ENCODE data around the gene IL17B.

IL17B gene

DNA sequence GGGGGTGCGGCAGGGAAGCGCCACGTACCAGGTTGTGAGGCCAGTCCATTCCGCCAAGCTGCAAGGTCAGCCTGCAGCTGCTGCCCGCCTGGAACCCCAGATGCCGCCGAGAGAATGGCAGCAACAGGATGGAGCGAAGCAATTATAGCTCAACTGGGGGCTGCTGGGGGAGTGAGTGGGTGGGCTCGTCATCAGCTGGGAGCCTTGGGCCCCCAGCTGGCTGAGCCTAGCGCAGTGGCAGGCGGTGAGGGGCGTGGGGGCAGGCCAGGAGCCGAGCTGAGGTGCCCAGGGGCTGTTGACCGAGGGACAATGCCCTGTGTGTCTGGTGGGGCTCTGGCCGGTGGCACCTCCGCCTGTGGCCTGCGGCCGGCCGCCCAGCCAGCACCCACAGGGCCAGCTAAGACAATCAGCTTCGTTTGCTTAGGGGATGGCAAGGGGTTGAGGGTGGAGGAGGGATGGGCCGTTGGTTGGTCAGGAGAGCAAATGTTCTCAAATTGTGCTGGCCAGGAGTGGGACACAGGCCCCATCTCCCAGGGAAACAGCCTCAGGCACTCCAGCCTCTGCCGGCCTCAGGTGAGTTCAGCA lies at the start of gene IL17B:
Gene IL17B, minus strand, starts transcription at position 116 of the 585 bp plus-strand sequence. Its CDS starts 67 bp downstream, at position 49.
- no peak for DNase-seq (ENCODE audit: low read depth)

DNA sequence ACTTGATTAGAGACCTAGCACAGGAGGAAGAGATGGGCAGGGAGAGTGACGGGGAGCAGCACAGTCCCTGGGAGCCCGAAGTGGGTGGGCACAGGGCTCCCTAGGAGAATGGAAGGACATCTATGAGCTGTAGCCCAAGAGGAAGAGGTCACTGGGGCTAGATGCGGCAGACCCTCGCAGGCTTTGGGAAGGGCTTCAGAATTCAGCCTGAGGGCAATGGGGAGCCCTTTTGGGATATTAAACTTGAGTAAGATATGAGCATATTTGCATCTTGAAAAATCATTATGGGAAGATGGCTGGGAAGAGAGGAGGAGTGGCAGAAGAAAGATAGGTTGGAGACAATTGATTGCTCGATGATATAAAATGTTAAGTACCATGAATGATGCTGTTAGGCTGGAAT lies 48.9 kb upstream of the IL17B start:
- DNase-seq (ENCODE audit: low read depth): no peak

DNA sequence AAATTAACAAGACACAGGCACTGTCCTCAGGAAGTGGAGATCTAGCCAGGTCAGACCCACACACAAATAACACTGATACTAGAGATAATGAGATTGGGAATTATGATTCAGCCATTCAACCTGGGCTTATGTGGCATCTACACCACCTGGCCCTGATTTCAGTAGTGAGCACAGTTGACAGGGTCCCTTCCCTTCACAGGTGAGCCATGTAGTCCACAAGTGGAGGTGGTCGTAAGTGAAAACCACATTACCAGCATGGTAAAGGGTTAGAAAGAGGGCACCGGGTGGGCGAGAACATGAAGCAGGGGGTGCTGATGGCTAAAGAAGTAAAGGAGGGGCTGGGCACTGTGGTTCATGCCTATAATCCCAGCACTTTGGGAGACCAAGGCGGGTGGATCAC lies 48.3 kb upstream of the IL17B start:
- DNase-seq (ENCODE audit: low read depth): no peak

- DNase-seq (ENCODE audit: low read depth): no peak
Measured at GRCh38 chr5:149426931-149427330, 47.8 kb upstream of the IL17B start.

DNA sequence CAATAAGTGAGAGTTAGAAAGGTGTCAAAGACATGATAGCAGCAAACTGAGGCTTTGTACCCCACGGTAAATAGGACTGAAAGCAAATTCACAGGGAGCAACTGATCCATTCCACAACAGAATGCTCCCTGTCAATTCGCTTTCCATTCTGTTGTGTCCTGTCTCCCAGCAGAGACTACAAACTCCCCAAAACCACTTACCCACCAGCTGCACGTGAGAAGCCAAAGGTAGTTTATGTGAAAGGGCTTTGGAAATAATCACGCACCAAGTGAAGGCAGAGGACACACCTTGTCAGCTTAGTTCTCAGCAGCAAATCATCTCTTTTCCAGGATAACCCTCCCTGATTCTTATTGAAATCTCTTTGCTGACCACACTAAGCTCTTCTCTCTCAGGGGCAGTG lies 46.6 kb upstream of the IL17B start:
- no peak for DNase-seq (ENCODE audit: low read depth)

DNA sequence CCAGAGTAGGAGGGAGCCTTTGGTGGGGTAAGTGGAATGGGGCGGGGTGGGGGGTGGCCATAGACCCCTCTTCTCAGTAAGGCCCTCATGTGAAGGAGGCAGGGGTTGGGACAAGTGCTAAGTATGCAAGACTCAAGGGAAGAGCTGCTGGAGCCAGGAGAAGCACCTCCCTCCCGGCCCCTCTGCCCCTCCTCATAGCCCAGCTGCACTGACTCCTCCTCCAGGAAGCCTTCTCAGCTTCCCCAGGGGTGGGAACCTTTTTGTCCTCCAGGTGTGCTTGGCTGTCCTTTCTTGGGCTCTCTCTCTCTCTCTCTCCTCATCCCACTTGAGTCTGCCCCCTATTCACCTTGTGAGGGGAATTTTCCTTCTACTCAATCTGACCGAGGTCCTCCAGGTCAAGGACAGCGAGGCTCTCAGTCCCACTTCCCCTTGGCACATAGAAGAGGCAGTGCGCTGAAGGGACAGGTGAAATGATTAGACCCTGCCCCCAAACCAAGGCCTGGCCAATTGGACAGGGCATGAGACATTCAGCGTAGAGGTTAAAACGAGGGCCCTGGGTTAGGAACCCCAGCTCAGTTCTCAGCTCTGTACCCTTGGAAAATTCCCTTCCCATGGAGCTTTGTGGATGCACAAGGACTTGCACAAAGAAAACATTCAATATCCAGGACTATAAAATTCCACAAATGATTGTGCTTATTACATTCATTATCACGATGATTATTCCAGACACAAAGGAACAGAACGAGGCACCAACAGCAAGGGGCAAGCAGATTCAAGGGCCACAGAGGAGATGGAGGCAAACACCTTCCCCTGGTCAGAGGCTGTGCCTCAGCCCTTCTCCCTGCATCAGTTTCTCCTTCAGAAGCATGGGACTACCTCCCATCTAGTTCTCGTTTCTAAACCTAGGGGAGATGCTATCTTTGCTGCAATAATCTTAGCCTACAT lies 45.6 kb upstream of the IL17B start:
- no peak for DNase-seq (ENCODE audit: low read depth)

DNA sequence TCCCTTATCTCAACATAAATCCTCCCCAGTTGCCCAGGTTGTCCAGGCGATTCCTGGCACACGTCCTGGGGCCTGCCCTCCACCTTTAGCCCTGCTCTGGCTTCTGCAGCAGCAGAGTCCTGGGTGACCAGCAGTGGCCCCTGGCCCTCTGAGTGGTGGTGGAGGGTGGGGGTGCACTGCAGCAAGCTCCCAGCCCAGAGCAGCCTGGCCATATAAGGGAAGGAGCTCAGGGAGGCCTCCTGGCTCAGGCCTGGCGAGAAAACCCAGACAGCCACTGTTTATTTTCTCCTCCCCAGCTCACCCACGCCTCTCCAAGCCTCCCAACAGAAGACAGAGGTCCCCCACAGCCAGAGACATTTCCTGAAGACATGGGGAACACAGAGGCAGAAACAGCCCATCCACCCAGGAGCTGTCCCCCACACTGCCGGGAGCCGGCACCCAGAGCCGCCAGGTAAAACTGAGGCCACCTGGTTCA lies 44.7 kb upstream of the IL17B start:
- DNase-seq (ENCODE audit: low read depth): no peak

GRCh38 chr5:149423049-149423793 lies 44.1 kb upstream of the IL17B start:
- no peak for DNase-seq (ENCODE audit: low read depth)

GRCh38 chr5:149422366-149423048 lies 43.4 kb upstream of the IL17B start:
- DNase-seq (ENCODE audit: low read depth): peak; percentile 65

DNA sequence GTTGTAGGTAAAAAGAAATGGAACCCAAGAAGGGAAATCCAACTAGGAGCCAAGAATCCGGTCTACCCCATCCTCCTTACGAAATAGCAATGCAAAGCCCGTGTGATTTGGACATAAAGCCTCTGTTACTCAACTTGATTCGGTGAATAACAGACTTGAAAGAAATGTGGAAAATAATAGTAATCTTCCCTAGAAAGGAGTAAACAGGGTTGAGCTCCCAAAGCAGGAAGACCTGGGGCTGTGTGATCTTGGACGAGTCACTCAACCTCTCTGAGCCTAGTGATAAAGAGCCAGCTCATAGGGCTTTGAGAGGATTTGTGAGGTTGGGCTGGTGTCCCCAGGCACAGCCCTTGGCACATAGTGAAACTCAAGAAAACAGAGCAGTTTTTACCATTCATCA lies 42.7 kb upstream of the IL17B start:
- no peak for DNase-seq (ENCODE audit: low read depth)

- no peak for DNase-seq (ENCODE audit: low read depth)
Measured at GRCh38 chr5:149421372-149421685, 42.2 kb upstream of the IL17B start.

GRCh38 chr5:149420545-149421371 lies 41.7 kb upstream of the IL17B start:
- no peak for DNase-seq (ENCODE audit: low read depth)

DNA sequence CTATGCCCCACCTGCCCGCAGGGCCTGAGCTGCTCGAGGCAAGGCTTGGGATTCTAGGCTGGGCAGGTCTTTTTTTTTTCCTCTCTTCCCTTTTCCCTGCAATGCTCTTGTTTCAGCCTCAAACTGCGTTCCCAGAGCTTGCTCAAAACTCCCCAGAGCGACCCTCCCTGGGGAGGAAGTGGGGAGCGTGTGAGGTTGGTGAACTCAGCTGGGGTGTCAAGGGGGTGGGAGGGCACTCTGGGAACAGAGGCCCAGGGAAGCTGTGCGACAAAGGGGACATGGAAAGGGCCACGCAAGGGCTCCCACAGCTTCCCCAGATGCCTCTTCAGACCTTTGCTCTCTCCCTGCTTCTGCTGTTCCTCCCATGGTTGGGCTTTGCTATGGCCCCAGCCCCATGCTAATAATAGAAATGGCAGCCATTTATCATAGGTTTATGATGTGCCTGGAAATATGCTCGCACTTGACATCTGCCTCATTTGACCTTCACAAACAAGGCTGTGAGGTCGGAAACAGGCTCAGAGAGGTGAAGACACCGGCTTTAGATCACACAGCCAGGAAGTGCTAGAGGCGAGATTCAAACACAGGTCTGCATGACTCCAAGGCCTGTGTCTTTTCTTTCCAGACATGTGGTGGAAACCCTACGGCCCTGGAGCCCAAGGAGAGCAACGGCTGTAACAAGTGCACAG lies 40.9 kb upstream of the IL17B start:
- DNase-seq (ENCODE audit: low read depth): no peak

DNA sequence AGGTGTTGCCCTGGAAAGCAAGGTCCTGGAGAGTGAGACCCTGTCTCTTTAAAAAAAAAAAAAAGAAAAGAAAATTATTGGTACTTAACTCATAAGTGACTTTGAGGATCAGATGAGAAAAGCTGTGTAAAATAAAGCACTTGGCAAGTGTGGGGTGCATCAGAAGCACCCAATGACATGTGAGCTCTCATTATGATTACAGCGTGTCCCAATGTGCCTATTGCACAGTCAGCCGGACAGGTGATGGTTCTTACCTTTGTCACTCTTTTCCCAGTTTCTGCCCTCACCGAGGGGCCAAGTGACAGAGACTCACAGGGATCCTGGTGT lies 40.4 kb upstream of the IL17B start:
- no peak for DNase-seq (ENCODE audit: low read depth)

GRCh38 chr5:149418910-149419531 lies 39.9 kb upstream of the IL17B start:
- no peak for DNase-seq (ENCODE audit: low read depth)

GRCh38 chr5:149417711-149418368 lies 38.7 kb upstream of the IL17B start:
- no peak for DNase-seq (ENCODE audit: low read depth)

- no peak for DNase-seq (ENCODE audit: low read depth)
Measured at GRCh38 chr5:149416987-149417710, 38.1 kb upstream of the IL17B start.

- DNase-seq (ENCODE audit: low read depth): no peak
Measured at GRCh38 chr5:149415066-149415967, 36.2 kb upstream of the IL17B start.
